SK-N-SH (cell line): ENCODE data around the gene ALDH4A1. TPM values are rescaled to one million over a fixed set of nuclear protein-coding genes. Genes with fewer than 3 reads are reported as not detected.

Source experiments
- CTCF ChIA-PET: fragments of 300-600, 350-600 bp; formaldehyde crosslinking; extraction: SDS; loops from one replicate; lab custom pipeline; 2021; lab: Yijun Ruan, JAX
- POLR2A ChIA-PET: fragments of 350-600 bp; sonication (Branson Sonifier 250); formaldehyde crosslinking; extraction: SDS; loops from one replicate; lab custom pipeline; 2020; ENCODE audit warnings: antibody characterized with exemption, inconsistent platforms; lab: Yijun Ruan, JAX
- DNase-seq: peaks from one replicate; pipeline ENCODE4 v3.0.0; 2012
- H2AFZ ChIP-seq: fragments of 200-600 bp; sonication (generic); 2 replicates; pipeline ENCODE4 v1.8.1; 2016; ENCODE audit warnings: antibody characterized with exemption, mild to moderate bottlenecking, low read depth
- H3F3A ChIP-seq: fragments of 200-600 bp; sonication (generic); replicated peaks from 2 replicates; pipeline ENCODE3; 2016; ENCODE audit warnings: antibody characterized with exemption, mild to moderate bottlenecking; ENCODE audit not compliant: insufficient read depth
- H3K27ac ChIP-seq, 2 experiments: fragments of 200-500 bp in 1 of 2; fragments of 200-600 bp in 1 of 2; sonication (Bioruptor generic) in 1 of 2; sonication (generic), shearing (Covaris generic) in 1 of 2; 2 replicates each; pipeline versions ENCODE4 v1.5.1 to v1.6.1; 2014 to 2016; ENCODE audit warnings: low read depth in 2 of 2, inconsistent platforms in 1 of 2, low read length in 1 of 2, mild to moderate bottlenecking in 1 of 2, mixed read lengths in 1 of 2
- H3K27me3 ChIP-seq: fragments of 200-600 bp; sonication (generic), shearing (Covaris generic); 2 replicates; pipeline ENCODE4 v1.6.1; 2016; ENCODE audit warnings: mixed run types; ENCODE audit not compliant: insufficient read depth
- H3K36me3 ChIP-seq, 2 experiments: fragments of 200-500 bp in 1 of 2; fragments of 200-600 bp in 1 of 2; sonication (Bioruptor generic) in 1 of 2; sonication (generic) in 1 of 2; replicated peaks in 1 of 2; 2 replicates each; pipeline versions ENCODE3 to v1.5.1; 2014 to 2016; ENCODE audit warnings: low read length in 1 of 2, mild to moderate bottlenecking in 1 of 2; ENCODE audit not compliant: insufficient read depth in 2 of 2, control insufficient read depth in 1 of 2
- H3K4me1 ChIP-seq, 2 experiments: fragments of 200-500 bp in 1 of 2; fragments of 200-600 bp in 1 of 2; sonication (Bioruptor generic) in 1 of 2; sonication (generic), shearing (Covaris generic) in 1 of 2; 2 replicates each; pipeline versions ENCODE4 v1.5.1 to v1.6.1; 2014 to 2016; ENCODE audit warnings: low read depth in 1 of 2, low read length in 1 of 2, mixed run types in 1 of 2; ENCODE audit not compliant: insufficient read depth in 2 of 2, control insufficient read depth in 1 of 2
- H3K4me2 ChIP-seq: fragments of 200-600 bp; sonication (generic), shearing (Covaris generic); 2 replicates; pipeline ENCODE4 v1.6.1; 2017; ENCODE audit warnings: mixed run types
- H3K4me3 ChIP-seq, 2 experiments: fragments of 200-500 bp in 1 of 2; fragments of 200-600 bp in 1 of 2; sonication (Bioruptor generic) in 1 of 2; sonication (generic), shearing (Covaris generic) in 1 of 2; 2 replicates each; pipeline versions ENCODE4 v1.5.1 to v1.8.1; 2014 to 2016; ENCODE audit warnings: low read depth in 2 of 2, inconsistent platforms in 1 of 2, low read length in 1 of 2, mild to moderate bottlenecking in 1 of 2, mixed read lengths in 1 of 2, moderate library complexity in 1 of 2
- H3K79me2 ChIP-seq: fragments of 200-600 bp; sonication (generic); 2 replicates; pipeline ENCODE4 v1.8.1; 2017; ENCODE audit warnings: mild to moderate bottlenecking; ENCODE audit not compliant: insufficient read depth
- H3K9ac ChIP-seq: fragments of 200-600 bp; sonication (generic); 2 replicates; pipeline ENCODE4 v1.6.1; 2017; ENCODE audit warnings: mixed run types
- H3K9me2 ChIP-seq: fragments of 200-600 bp; sonication (generic); 2 replicates; pipeline ENCODE4 v1.6.1; 2017; ENCODE audit warnings: mixed run types
- H3K9me3 ChIP-seq: fragments of 200-600 bp; sonication (generic); 2 replicates; pipeline ENCODE4 v1.6.1; 2017; ENCODE audit warnings: mixed run types, mild to moderate bottlenecking, moderate library complexity
- H4K20me1 ChIP-seq: fragments of 200-600 bp; sonication (generic); 2 replicates; pipeline ENCODE4 v1.6.1; 2017; ENCODE audit warnings: mild to moderate bottlenecking, mixed run types; ENCODE audit not compliant: insufficient read depth
- CHD2 ChIP-seq: fragments of 150-350 bp; IDR thresholded peaks from 2 replicates; pipeline ENCODE4 v1.6.1; 2018; ENCODE audit warnings: low read length; ENCODE audit not compliant: partially characterized antibody
- CTCF ChIP-seq: fragments of 200-600 bp; sonication (generic); IDR thresholded peaks from 2 replicates; pipeline ENCODE4 v1.6.1; 2017; ENCODE audit warnings: antibody characterized with exemption, mild to moderate bottlenecking, moderate library complexity
- ELF1 ChIP-seq: IDR thresholded peaks from 2 replicates; pipeline ENCODE4 v1.4.0; 2012
- EP300 ChIP-seq, 2 experiments: IDR thresholded peaks; 2 replicates each; pipeline versions ENCODE4 v1.4.0 to v1.6.1; 2012; ENCODE audit warnings: borderline replicate concordance in 1 of 2, low read depth in 1 of 2, low read length in 1 of 2
- FOXJ3 ChIP-seq: sonication (generic); formaldehyde crosslinking; IDR thresholded peaks from 2 replicates; pipeline ENCODE4 v1.5.1; 2020; ENCODE audit warnings: mild to moderate bottlenecking, missing genetic modification reagents
- GABPA ChIP-seq: IDR thresholded peaks from 2 replicates; pipeline ENCODE4 v1.4.0; 2012; ENCODE audit warnings: low read depth, mild to moderate bottlenecking
- IRF3 ChIP-seq: fragments of 150-350 bp; IDR thresholded peaks from 2 replicates; pipeline ENCODE4 v1.6.1; 2016; ENCODE audit warnings: mild to moderate bottlenecking, low read depth, low read length
- JUND ChIP-seq: IDR thresholded peaks from 2 replicates; pipeline ENCODE4 v1.4.0; 2012
- MAX ChIP-seq: IDR thresholded peaks from 2 replicates; pipeline ENCODE4 v1.4.0; 2012; ENCODE audit warnings: low read depth
- MEF2A ChIP-seq: IDR thresholded peaks from 2 replicates; pipeline ENCODE4 v1.4.0; 2012; ENCODE audit warnings: low read depth, borderline replicate concordance
- POLR2AphosphoS5 ChIP-seq: IDR thresholded peaks from 2 replicates; pipeline ENCODE4 v1.6.1; 2012; ENCODE audit warnings: low read depth, low read length
- RAD21 ChIP-seq: IDR thresholded peaks from 2 replicates; pipeline ENCODE4 v1.6.1; 2012; ENCODE audit warnings: mild to moderate bottlenecking, low read length
- REST ChIP-seq: IDR thresholded peaks from 2 replicates; pipeline ENCODE4 v1.6.1; 2012; ENCODE audit warnings: mild to moderate bottlenecking, low read depth, low read length, moderate library complexity
- RFX5 ChIP-seq: IDR thresholded peaks from 2 replicates; pipeline ENCODE4 v1.6.1; 2012; ENCODE audit warnings: mild to moderate bottlenecking, improper control_type of control experiment, low read length
- SIN3A ChIP-seq: IDR thresholded peaks from 2 replicates; pipeline ENCODE4 v1.6.1; 2012; ENCODE audit warnings: low read depth, mild to moderate bottlenecking, low read length, moderate library complexity, borderline replicate concordance
- TAF1 ChIP-seq: IDR thresholded peaks from 2 replicates; pipeline ENCODE4 v1.6.1; 2012; ENCODE audit warnings: low read depth, mild to moderate bottlenecking, low read length, moderate library complexity, borderline replicate concordance
- USF1 ChIP-seq: IDR thresholded peaks from 2 replicates; pipeline ENCODE4 v1.4.0; 2012; ENCODE audit warnings: low read depth, borderline replicate concordance
- USF2 ChIP-seq: fragments of 150-350 bp; IDR thresholded peaks from 2 replicates; pipeline ENCODE4 v1.6.1; 2017; ENCODE audit warnings: antibody characterized with exemption, low read length, low read depth, borderline replicate concordance
- YY1 ChIP-seq: IDR thresholded peaks from 2 replicates; pipeline ENCODE4 v1.4.0; 2012; ENCODE audit warnings: low read depth, mild to moderate bottlenecking
- WGBS: methylation state at CpG from one replicate; pipeline ENCODE4 v1.1.6; 2017; ENCODE audit warnings: low lambda C conversion rate; 5-methylcytosine and 5-hydroxymethylcytosine counted together
- polyA plus RNA-seq, 3 experiments: library from polyadenylated mRNA; depleted of rRNA; stranded (reverse); fragments of >200 nt; gene quantifications; 2 replicates each; pipeline ENCODE4 v1.2.3, GENCODE V29; 2012

Gene ALDH4A1
- polyA plus RNA-seq, 1 of the 3 experiments (the other 2 are of a cell fraction): 18.5 TPM

GRCh38 chr1:18915341-18915740, 13.0 kb upstream of the ALDH4A1 start:
- Histone ChIP-seq H3K4me3 (no peak overlapping the region), H2AFZ (no peak overlapping the region), H3K4me1 (peaks cover 0 to 5% of the 10 kb centered on the region in 2 experiments; a peak in 1 of 4 replicates), H3K36me3 (peaks cover 0 to 4% of the 10 kb centered on the region in 2 experiments), H3K9me2 (no peaks in the 10 kb centered on the region), H3K9ac (no peak overlapping the region), H3K27ac (no peak overlapping the region), H3K27me3 (no peaks in the 10 kb centered on the region), H3K79me2 (no peaks in the 10 kb centered on the region), H4K20me1 (no peaks in the 10 kb centered on the region), H3F3A (no peaks in the 10 kb centered on the region), H3K9me3 (no peaks in the 10 kb centered on the region), H3K4me2 (no peak overlapping the region)
- TF ChIP-seq RAD21: no peak
- no peak for TF ChIP-seq USF2
- TF ChIP-seq GABPA: no peak
- no peak for TF ChIP-seq MEF2A
- TF ChIP-seq MAX: no peak
- TF ChIP-seq SIN3A: no peak
- TF ChIP-seq YY1: no peak
- TF ChIP-seq IRF3: no peak
- TF ChIP-seq JUND: no peak
- no peak for TF ChIP-seq ELF1
- TF ChIP-seq USF1: no peak
- no peak for TF ChIP-seq EP300 (IDR thresholded peaks at IDR 0.05; ENCODE audit: borderline replicate concordance in 1 of 2, low read depth in 1 of 2, low read length in 1 of 2)
- TF ChIP-seq CTCF: no peak
- no peak for TF ChIP-seq FOXJ3 (CRISPR knock-in tag)
- TF ChIP-seq TAF1: no peak
- no peak for TF ChIP-seq POLR2AphosphoS5
- TF ChIP-seq RFX5: no peak
- TF ChIP-seq CHD2: no peak
- TF ChIP-seq REST: no peak
- 83% methylated on average over 7 of the region's 7 CpGs for WGBS
- ChIA-PET CTCF (interaction anchor here (0.6 to 11.2 kb wide), 8 partner anchors 8 to 680 kb away, joined by 3 to 149 read pairs (median 8); partner anchors contain the start of genes ALDH4A1 and IFFO2), POLR2A (no interaction called here)
- DNase-seq: no peak
